Measurements from ENCODE around the gene HS3ST2. TPM values are rescaled to one million over a fixed set of nuclear protein-coding genes. Genes with fewer than 3 reads are reported as not detected.

The HS3ST2 gene
- total and polyA plus RNA-seq, 2 of the 8 experiments (the other 6 are each of a cell fraction or from before 2014, with no cell fraction given): 1.7 to 3.7 TPM

DNA sequence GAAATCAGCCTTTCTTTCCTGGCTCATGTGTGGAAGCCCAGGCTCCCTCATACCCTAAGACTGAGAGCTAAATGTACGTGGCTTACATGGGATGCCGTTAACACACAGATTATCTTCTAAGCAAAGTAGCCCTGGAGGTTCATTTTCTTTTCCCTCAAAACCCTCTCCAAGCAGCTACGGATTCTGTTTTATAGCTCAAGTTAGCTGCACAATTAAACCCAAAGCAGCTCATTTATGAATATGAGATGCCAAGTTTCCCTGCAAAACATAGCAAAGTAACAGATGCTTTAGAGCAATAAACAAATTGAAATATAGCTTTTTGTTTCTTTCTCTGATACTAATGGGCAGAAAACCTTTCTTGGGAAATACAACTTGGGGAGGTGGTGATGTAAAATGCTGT lies 72.0 kb downstream of the HS3ST2 start:
- peaks cover 0 to 2% (median 0%) of the 10 kb centered on the region in 4 experiments; a peak in 3 of 7 replicates for H3K4me1 ChIP-seq (replicated peaks in 1 of 4; ENCODE audit: control insufficient read depth in 3 of 4, insufficient read depth in 4 of 4, low read length in 3 of 4)
- no peaks in the 10 kb centered on the region for H3K79me1 ChIP-seq (ENCODE audit: low read depth, low read length)
- H3K56ac ChIP-seq (replicated peaks; ENCODE audit: insufficient read length, low read depth, low read length): no peak overlapping the region
- H4K8ac ChIP-seq (ENCODE audit: extremely low read depth, insufficient read depth, low read length): no peak overlapping the region
- no peaks in the 10 kb centered on the region for H3K79me2 ChIP-seq (ENCODE audit: control insufficient read depth in 1 of 2, insufficient read depth in 2 of 2, low read length in 2 of 2)
- no peak overlapping the region for H3K23ac ChIP-seq (ENCODE audit: insufficient read length)
- DNase-seq (ENCODE audit: low read depth in 1 of 2, low spot score in 2 of 2): no peak
- ChIA-PET CTCF (ENCODE audit: partially characterized antibody) (interaction anchor here (0.9 to 1.3 kb wide), 3 partner anchors 12 to 62 kb away, joined by 3 to 8 read pairs (median 4); no protein-coding TSS in a partner anchor), POLR2A (ENCODE audit: partially characterized antibody) (no interaction called here)
- H2BK120ac ChIP-seq (replicated peaks; ENCODE audit: low read depth, low read length): no peak overlapping the region
- H3K27ac ChIP-seq (ENCODE audit: low read depth, low read length): no peak overlapping the region
- H4K91ac ChIP-seq (replicated peaks; ENCODE audit: insufficient read length, low read length): no peak overlapping the region
- H3K14ac ChIP-seq (ENCODE audit: insufficient read length): no peak overlapping the region
- no peak for FAIRE-seq
- H4K20me1 ChIP-seq (replicated peaks in 1 of 2; ENCODE audit: control insufficient read depth in 1 of 2, insufficient read depth in 2 of 2, low read length in 2 of 2): no peaks in the 10 kb centered on the region
- H4K5ac ChIP-seq (ENCODE audit: insufficient read length, low read depth, low read length): no peak overlapping the region
- no peak overlapping the region for H2BK20ac ChIP-seq (ENCODE audit: low read length)
- H3K36me3 ChIP-seq (ENCODE audit: control insufficient read depth in 2 of 4, insufficient read depth in 4 of 4, low read length in 3 of 4): no peaks in the 10 kb centered on the region
- no peak overlapping the region for H2BK12ac ChIP-seq (ENCODE audit: low read depth, low read length)
- H3K18ac ChIP-seq (ENCODE audit: extremely low read depth, low read length): no peak overlapping the region
- no peak overlapping the region for H2AK5ac ChIP-seq (ENCODE audit: low read depth, low read length)
- no peaks in the 10 kb centered on the region for H3K23me2 ChIP-seq (ENCODE audit: low read depth, low read length)
- no peak overlapping the region for H3K4ac ChIP-seq (replicated peaks; ENCODE audit: insufficient read length, low read depth, low read length)
- no peak overlapping the region for H2BK15ac ChIP-seq (ENCODE audit: low read length)
- H3K4me3 ChIP-seq (ENCODE audit: extremely low read depth in 1 of 4, insufficient read depth in 2 of 4, low read depth in 3 of 4, low read length in 4 of 4): no peak overlapping the region
- H3K9me3 ChIP-seq (ENCODE audit: insufficient read depth in 2 of 2, low read depth in 1 of 2, low read length in 1 of 2): no peaks in the 10 kb centered on the region
- no peak overlapping the region for H3K4me2 ChIP-seq (ENCODE audit: insufficient read depth in 1 of 2, low read depth in 2 of 2, low read length in 2 of 2)
- no peak overlapping the region for H2AFZ ChIP-seq (ENCODE audit: low read length)
- H3K27me3 ChIP-seq (replicated peaks in 1 of 4; ENCODE audit: control insufficient read depth in 3 of 4, extremely low read depth in 1 of 4, insufficient read depth in 3 of 4, low read length in 3 of 4): no peaks in the 10 kb centered on the region
- WGBS, 2 experiments (ENCODE audit: extremely low coverage in 1 of 2, insufficient coverage in 1 of 2, insufficient read length in 1 of 2, insufficient replicate concordance in 2 of 2, low coverage in 1 of 2, low lambda C conversion rate in 2 of 2, missing lambda C conversion rate in 1 of 2): 90% methylated on average over 3 of the region's 3 CpGs; no CpG with 5 or more reads in 1 of the 2 experiments
- no peak overlapping the region for H2BK5ac ChIP-seq (ENCODE audit: low read depth, low read length)
- no peak overlapping the region for H3K9ac ChIP-seq (replicated peaks in 1 of 4; ENCODE audit: extremely low read depth in 1 of 4, low read depth in 3 of 4, low read length in 3 of 4)
- TF ChIP-seq SIX5 (IDR thresholded peaks at IDR 0.05; ENCODE audit: low read depth, low read length) (no peak), EGR1 (IDR thresholded peaks at IDR 0.05; ENCODE audit: borderline replicate concordance, low read depth, low read length) (no peak), SRF (IDR thresholded peaks at IDR 0.05; ENCODE audit: low read depth, low read length) (no peak), ZNF274 (IDR thresholded peaks at IDR 0.05; ENCODE audit: borderline replicate concordance, extremely low read depth, low read length) (no peak), CREB1 (IDR thresholded peaks at IDR 0.05) (no peak), CBX8 (IDR thresholded peaks at IDR 0.05; ENCODE audit: borderline replicate concordance, low read depth, low read length) (no peak), HDAC2 (IDR thresholded peaks at IDR 0.05; ENCODE audit: borderline replicate concordance in 1 of 2, low read depth in 2 of 2, low read length in 2 of 2) (no peak), RAD21 (IDR thresholded peaks at IDR 0.05 in 1 of 2, conservative IDR thresholded peaks at IDR 0.05 in 1 of 2; ENCODE audit: low read depth in 2 of 2, low read length in 2 of 2) (no peak), SP1 (IDR thresholded peaks at IDR 0.05; ENCODE audit: low read depth, low read length) (no peak), NRF1 (IDR thresholded peaks at IDR 0.05; ENCODE audit: low read depth, low read length) (no peak)
- TF ChIP-seq, protein P1, sequence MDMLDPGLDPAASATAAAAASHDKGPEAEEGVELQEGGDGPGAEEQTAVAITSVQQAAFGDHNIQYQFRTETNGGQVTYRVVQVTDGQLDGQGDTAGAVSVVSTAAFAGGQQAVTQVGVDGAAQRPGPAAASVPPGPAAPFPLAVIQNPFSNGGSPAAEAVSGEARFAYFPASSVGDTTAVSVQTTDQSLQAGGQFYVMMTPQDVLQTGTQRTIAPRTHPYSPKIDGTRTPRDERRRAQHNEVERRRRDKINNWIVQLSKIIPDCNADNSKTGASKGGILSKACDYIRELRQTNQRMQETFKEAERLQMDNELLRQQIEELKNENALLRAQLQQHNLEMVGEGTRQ (IDR thresholded peaks at IDR 0.05; ENCODE audit: low read length): no peak
- TF ChIP-seq, protein P2, sequence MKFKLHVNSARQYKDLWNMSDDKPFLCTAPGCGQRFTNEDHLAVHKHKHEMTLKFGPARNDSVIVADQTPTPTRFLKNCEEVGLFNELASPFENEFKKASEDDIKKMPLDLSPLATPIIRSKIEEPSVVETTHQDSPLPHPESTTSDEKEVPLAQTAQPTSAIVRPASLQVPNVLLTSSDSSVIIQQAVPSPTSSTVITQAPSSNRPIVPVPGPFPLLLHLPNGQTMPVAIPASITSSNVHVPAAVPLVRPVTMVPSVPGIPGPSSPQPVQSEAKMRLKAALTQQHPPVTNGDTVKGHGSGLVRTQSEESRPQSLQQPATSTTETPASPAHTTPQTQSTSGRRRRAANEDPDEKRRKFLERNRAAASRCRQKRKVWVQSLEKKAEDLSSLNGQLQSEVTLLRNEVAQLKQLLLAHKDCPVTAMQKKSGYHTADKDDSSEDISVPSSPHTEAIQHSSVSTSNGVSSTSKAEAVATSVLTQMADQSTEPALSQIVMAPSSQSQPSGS (IDR thresholded peaks at IDR 0.05; ENCODE audit: low read length): no peak
